CD4-positive, alpha-beta T cell (primary cell): ENCODE results near the gene ZNF225. TPM values are rescaled to one million over a fixed set of nuclear protein-coding genes. Genes with fewer than 3 reads are reported as not detected.

Experiments used
- ATAC-seq: fragments of 200-7000 bp; cut with Tn5 transposase; one replicate; pipeline ENCODE4 v1.10.0; 2022; ENCODE audit warnings: mild to moderate bottlenecking; ENCODE audit not compliant: poor library complexity
- CTCF ChIA-PET: fragments of 350-600 bp; sonication (Branson Sonifier 250); formaldehyde crosslinking; loops from one replicate; lab custom pipeline; 2021; ENCODE audit warnings: antibody characterized with exemption, inconsistent platforms; lab: Charles Lee
- POLR2A ChIA-PET: fragments of 350-600 bp; sonication (Branson Sonifier 250); formaldehyde crosslinking; loops from one replicate; lab custom pipeline; 2021; ENCODE audit warnings: antibody characterized with exemption, inconsistent platforms; lab: Charles Lee
- DNase-seq, 14 experiments: peaks; one replicate each; pipeline ENCODE4 v3.0.0-alpha.2; 2013 to 2020; ENCODE audit warnings: mixed read lengths in 2 of 14
- H3K27ac ChIP-seq, 2 donors: one replicate each; pipeline versions ENCODE4 v1.5.1 to v1.7.0; 2013; ENCODE audit warnings: low read length in 2 of 2, low read depth in 1 of 2, mild to moderate bottlenecking in 1 of 2
- H3K27me3 ChIP-seq, 2 experiments: 1 replicate in 1 of 2; 2 replicates in 1 of 2; pipeline versions ENCODE4 v1.6.1 to v1.7.0; 2013; ENCODE audit warnings: low read length in 2 of 2, control low read depth in 1 of 2, mild to moderate bottlenecking in 1 of 2, moderate library complexity in 1 of 2; ENCODE audit not compliant: insufficient read depth in 2 of 2, control insufficient read depth in 1 of 2
- H3K36me3 ChIP-seq: one replicate; pipeline ENCODE4 v1.6.1; 2013; ENCODE audit warnings: low read length, control low read depth; ENCODE audit not compliant: insufficient read depth
- H3K4me1 ChIP-seq: one replicate; pipeline ENCODE4 v1.6.1; 2013; ENCODE audit warnings: low read length, control low read depth; ENCODE audit not compliant: insufficient read depth
- H3K4me3 ChIP-seq: one replicate; pipeline ENCODE4 v1.5.1; 2013; ENCODE audit warnings: mild to moderate bottlenecking, low read length, moderate library complexity
- H3K9me3 ChIP-seq, 2 experiments: 1 replicate in 1 of 2; 2 replicates in 1 of 2; pipeline versions ENCODE4 v1.6.1 to v1.7.0; 2013; ENCODE audit warnings: low read length in 2 of 2, mild to moderate bottlenecking in 2 of 2, control low read depth in 1 of 2, moderate library complexity in 1 of 2; ENCODE audit not compliant: control insufficient read depth in 1 of 2, insufficient read depth in 1 of 2
- H3K27ac Mint-ChIP-seq: one replicate; pipeline ENCODE4 v1.8.0; 2020; ENCODE audit warnings: mixed read lengths
- H3K27me3 Mint-ChIP-seq: one replicate; pipeline ENCODE4 v1.8.0; 2021; ENCODE audit warnings: mixed read lengths
- H3K36me3 Mint-ChIP-seq: one replicate; pipeline ENCODE4 v1.8.0; 2021; ENCODE audit warnings: low read depth, mixed read lengths
- H3K4me1 Mint-ChIP-seq: one replicate; pipeline ENCODE4 v1.8.0; 2021; ENCODE audit warnings: low read depth, mixed read lengths
- H3K4me3 Mint-ChIP-seq: one replicate; pipeline ENCODE4 v1.8.0; 2020; ENCODE audit warnings: mild to moderate bottlenecking, mixed read lengths
- H3K9me3 Mint-ChIP-seq: one replicate; pipeline ENCODE4 v1.8.0; 2020; ENCODE audit warnings: mixed read lengths
- intact Hi-C, 2 experiments: fragments of 100-400 bp; cut with DNase I in 1 of 2; cut with micrococcal nuclease in 1 of 2; formaldehyde crosslinking; loops; one replicate each; pipeline versions ENCODE4 v1.15.1 to v1.9.0; 2023 to 2025; cut with DNase I, micrococcal nuclease
- total RNA-seq, 174 experiments: library from RNA in 2 of 174; stranded (reverse) in 2 of 174; gene quantifications; one replicate each; pipeline ENCODE4 v1.2.3 and lab custom pipeline; 2021 to 2026
- TF ChIP-seq, protein P1 (sequence below): fragments of 200-600 bp; IDR thresholded peaks from one replicate; pipeline ENCODE4 v1.8.0; 2022; ENCODE audit warnings: antibody characterized with exemption, mild to moderate bottlenecking

Gene ZNF225
- total RNA-seq, 2 experiments from 2014 or later, result 0.71 to 0.73 TPM

- intact Hi-C loops, result loop anchor here in 1 of 2 experiments (1.0 to 5.0 kb wide), 3 partner anchors 23 to 49 kb away; partner anchors contain the start of gene ZNF224
- TF ChIP-seq, protein P1, sequence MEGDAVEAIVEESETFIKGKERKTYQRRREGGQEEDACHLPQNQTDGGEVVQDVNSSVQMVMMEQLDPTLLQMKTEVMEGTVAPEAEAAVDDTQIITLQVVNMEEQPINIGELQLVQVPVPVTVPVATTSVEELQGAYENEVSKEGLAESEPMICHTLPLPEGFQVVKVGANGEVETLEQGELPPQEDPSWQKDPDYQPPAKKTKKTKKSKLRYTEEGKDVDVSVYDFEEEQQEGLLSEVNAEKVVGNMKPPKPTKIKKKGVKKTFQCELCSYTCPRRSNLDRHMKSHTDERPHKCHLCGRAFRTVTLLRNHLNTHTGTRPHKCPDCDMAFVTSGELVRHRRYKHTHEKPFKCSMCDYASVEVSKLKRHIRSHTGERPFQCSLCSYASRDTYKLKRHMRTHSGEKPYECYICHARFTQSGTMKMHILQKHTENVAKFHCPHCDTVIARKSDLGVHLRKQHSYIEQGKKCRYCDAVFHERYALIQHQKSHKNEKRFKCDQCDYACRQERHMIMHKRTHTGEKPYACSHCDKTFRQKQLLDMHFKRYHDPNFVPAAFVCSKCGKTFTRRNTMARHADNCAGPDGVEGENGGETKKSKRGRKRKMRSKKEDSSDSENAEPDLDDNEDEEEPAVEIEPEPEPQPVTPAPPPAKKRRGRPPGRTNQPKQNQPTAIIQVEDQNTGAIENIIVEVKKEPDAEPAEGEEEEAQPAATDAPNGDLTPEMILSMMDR, result no peak
- Mint-ChIP-seq H3K36me3 (peaks cover 49% of the 10 kb centered on the region), H3K27me3 (no peaks in the 10 kb centered on the region), H3K27ac (peak within 1 kb of the TSS; percentile 79), H3K9me3 (peaks cover 2% of the 10 kb centered on the region), H3K4me3 (peak within 1 kb of the TSS; percentile 92), H3K4me1 (peaks cover 25% of the 10 kb centered on the region)
- Histone ChIP-seq H3K9me3 (peaks cover 0 to 6% of the 10 kb centered on the region in 2 experiments), H3K4me3 (peak within 1 kb of the TSS; percentile 84), H3K36me3 (peaks cover 14% of the 10 kb centered on the region), H3K27me3 (no peaks in the 10 kb centered on the region), H3K27ac (peak within 1 kb of the TSS; percentile 16 to 61), H3K4me1 (peaks cover 13% of the 10 kb centered on the region)
- peak; percentile 35 to 84 (median 57) for DNase-seq
- peak; percentile 86 for ATAC-seq
- CTCF ChIA-PET, result interaction anchor here (1.0 kb wide), 1 partner anchor 23 kb away, joined by 4 read pairs; the partner anchor contains the start of gene ZNF226
- POLR2A ChIA-PET, result interaction anchor here (0.6 to 1.5 kb wide), 4 partner anchors 23 to 300 kb away, joined by 3 to 8 read pairs (median 5); partner anchors contain the start of genes ZNF226 and ZNF227
Measured at GRCh38 chr19:44141191-44142058, 28.2 kb downstream of the ZNF225 start, which contains the start of gene ZNF234. ZNF234 (plus strand) TSS chr19:44141554; CDS start chr19:44144633, 3,079 bp downstream.

DNA sequence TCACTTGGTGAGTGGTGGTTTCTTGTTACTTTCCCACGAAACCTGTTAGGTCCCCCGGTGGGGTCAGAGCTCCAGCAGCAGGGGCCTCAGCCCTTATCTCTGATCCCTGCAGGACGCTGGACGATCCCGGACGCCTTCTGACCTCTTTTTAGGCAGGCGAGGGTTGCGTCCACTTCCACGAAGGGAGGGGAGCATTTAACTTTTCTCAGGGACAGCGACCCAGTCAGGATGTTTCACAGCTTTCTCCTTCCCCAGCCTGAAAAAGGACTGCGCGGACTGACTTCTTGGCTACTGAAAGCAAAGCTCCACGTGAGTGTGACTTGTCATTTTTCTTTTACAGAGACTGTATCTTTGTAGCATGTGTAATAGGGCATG lies 28.8 kb downstream of the ZNF225 start:
- Histone ChIP-seq H3K36me3 (peaks cover 14% of the 10 kb centered on the region), H3K27ac (peak overlapping the region in 1 of 2 donors; percentile 61), H3K9me3 (peaks cover 0 to 6% of the 10 kb centered on the region in 2 experiments), H3K27me3 (no peaks in the 10 kb centered on the region), H3K4me1 (peaks cover 13% of the 10 kb centered on the region), H3K4me3 (peak overlapping the region; percentile 84)
- POLR2A ChIA-PET, result interaction anchor here (1.0 to 1.5 kb wide), 3 partner anchors 23 to 71 kb away, joined by 3 to 8 read pairs (median 7); partner anchors contain the start of genes ZNF226 and ZNF227
- Mint-ChIP-seq H3K4me1 (peaks cover 25% of the 10 kb centered on the region), H3K27me3 (no peaks in the 10 kb centered on the region), H3K4me3 (peak overlapping the region; percentile 92), H3K9me3 (peaks cover 2% of the 10 kb centered on the region), H3K36me3 (peaks cover 55% of the 10 kb centered on the region), H3K27ac (peak overlapping the region; percentile 79)
- DNase-seq, result peak in 3 of 14 experiments; percentile 2 to 16 (median 3)
- intact Hi-C loops, result loop anchor here in 1 of 2 experiments (5.0 kb wide), 1 partner anchor 50 kb away; the partner anchor contains the start of gene ZNF224
- CTCF ChIA-PET, result interaction anchor here (1.0 kb wide), 1 partner anchor 22 kb away, joined by 4 read pairs; the partner anchor contains the start of gene ZNF226
- TF ChIP-seq, protein P1, result no peak
- no peak for ATAC-seq

DNA sequence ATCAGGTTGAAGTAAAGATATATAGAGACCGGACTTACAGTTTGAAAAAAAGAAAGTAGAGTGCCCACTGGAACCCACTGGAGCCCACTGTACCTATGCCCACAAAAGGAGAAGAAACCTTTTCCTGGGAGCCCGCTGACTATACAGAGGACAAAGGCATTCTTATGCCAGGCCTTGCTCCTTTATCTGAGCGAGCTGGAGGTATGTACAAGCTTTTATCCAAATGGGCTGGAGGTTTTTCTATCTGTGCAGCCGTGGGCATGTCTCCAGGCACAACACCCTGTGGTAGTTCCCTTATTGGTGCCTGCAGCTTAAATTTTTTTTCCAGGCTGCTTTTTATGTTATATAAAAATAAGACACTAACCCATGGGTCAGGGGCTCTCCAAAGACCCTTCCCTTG lies 36.6 kb downstream of the ZNF225 start:
- Histone ChIP-seq H3K27me3 (no peaks in the 10 kb centered on the region), H3K4me1 (no peaks in the 10 kb centered on the region), H3K4me3 (no peak overlapping the region), H3K27ac (no peak overlapping the region), H3K36me3 (peaks cover 65% of the 10 kb centered on the region), H3K9me3 (peaks cover 17 to 27% of the 10 kb centered on the region in 2 experiments)
- POLR2A ChIA-PET, result no interaction called here
- intact Hi-C loops, result no loop called here
- Mint-ChIP-seq H3K4me1 (no peaks in the 10 kb centered on the region), H3K36me3 (peaks cover 100% of the 10 kb centered on the region), H3K9me3 (peaks cover 12% of the 10 kb centered on the region), H3K4me3 (no peak overlapping the region), H3K27ac (no peak overlapping the region), H3K27me3 (no peaks in the 10 kb centered on the region)
- TF ChIP-seq, protein P1, result no peak
- CTCF ChIA-PET, result no interaction called here
- DNase-seq (no peak), ATAC-seq (no peak)
